RWPE1 (cell line): ENCODE measurements around the gene CGN.

Experiments
- CTCF ChIA-PET: fragments of 350-600 bp; sonication (Branson Sonifier 250); formaldehyde crosslinking; extraction: SDS; loops from one replicate; lab custom pipeline; 2021; lab: Yijun Ruan, JAX
- POLR2A ChIA-PET: fragments of 400-600 bp; formaldehyde crosslinking; extraction: SDS; loops from one replicate; lab custom pipeline; 2020; ENCODE audit warnings: antibody characterized with exemption; ENCODE audit not compliant: low non-redundant PET; lab: Yijun Ruan, JAX
- DNase-seq: peaks from one replicate; pipeline ENCODE4 v3.0.0; 2012; ENCODE audit warnings: low spot score
- H3K27ac ChIP-seq: fragments of 450-650 bp; 2 replicates; pipeline ENCODE4 v1.5.1; 2017
- TF ChIP-seq, protein P1 (sequence below): fragments of 450-650 bp; conservative IDR thresholded peaks from 2 replicates; pipeline ENCODE4 v1.5.1; 2017; ENCODE audit warnings: low read depth, mild to moderate bottlenecking

The CGN gene

DNA sequence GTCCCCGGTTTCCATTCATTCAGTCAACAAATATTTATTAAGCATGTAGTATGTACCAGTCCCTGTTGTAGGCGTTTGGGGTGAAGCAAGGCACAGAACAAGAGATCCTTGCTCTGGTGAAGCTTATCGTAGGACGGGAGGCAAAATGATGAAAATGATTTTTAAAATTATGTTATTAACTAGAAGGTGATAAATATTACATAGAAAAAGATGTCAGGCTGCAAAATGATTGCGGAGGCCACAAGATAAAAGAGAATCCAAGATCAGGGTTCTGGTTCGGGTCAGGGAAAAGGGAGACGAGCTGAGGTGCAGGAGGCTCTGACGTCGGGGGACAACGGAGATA lies 602 bp upstream of the CGN start:
- H3K27ac ChIP-seq = peak overlapping the region; percentile 44; the same call in 1 of the 2 replicates
- TF ChIP-seq, protein P1, sequence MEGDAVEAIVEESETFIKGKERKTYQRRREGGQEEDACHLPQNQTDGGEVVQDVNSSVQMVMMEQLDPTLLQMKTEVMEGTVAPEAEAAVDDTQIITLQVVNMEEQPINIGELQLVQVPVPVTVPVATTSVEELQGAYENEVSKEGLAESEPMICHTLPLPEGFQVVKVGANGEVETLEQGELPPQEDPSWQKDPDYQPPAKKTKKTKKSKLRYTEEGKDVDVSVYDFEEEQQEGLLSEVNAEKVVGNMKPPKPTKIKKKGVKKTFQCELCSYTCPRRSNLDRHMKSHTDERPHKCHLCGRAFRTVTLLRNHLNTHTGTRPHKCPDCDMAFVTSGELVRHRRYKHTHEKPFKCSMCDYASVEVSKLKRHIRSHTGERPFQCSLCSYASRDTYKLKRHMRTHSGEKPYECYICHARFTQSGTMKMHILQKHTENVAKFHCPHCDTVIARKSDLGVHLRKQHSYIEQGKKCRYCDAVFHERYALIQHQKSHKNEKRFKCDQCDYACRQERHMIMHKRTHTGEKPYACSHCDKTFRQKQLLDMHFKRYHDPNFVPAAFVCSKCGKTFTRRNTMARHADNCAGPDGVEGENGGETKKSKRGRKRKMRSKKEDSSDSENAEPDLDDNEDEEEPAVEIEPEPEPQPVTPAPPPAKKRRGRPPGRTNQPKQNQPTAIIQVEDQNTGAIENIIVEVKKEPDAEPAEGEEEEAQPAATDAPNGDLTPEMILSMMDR = no peak
- ChIA-PET POLR2A (no interaction called here), CTCF (no interaction called here)
- DNase-seq = no peak

DNA sequence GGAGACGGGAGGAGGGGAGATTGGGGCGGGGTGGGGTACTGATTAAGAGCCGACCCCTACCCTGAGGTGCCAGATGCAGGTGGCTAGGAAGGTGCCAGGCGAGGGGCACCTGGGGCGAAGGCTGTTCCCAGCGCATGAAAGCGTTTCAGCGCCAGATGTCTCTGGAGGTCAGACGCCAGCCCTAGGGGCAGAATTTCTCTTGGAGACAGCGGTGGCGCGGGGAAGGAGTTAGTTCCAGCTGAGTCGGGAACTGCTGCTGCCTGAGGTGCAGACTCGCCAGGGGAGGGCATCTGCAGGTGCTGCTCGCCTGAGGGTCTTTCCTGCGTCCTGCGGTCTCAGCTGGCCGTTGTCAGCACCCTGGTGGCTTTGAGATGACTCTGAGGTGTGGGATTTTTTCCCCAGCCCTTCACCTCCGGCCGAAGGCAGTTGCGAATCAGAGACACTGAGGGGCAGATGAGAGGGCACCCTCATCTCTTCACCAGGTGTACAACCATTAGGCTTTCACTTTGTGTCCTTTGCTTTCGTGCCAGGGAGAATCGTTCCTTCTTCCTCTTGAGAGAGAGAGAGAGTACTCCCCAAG lies 539 bp downstream of the CGN start:
- ChIA-PET POLR2A (no interaction called here), CTCF (no interaction called here)
- TF ChIP-seq, protein P1 = no peak
- peak; percentile 33 for DNase-seq
- peak overlapping the region; percentile 44 for H3K27ac ChIP-seq

DNA sequence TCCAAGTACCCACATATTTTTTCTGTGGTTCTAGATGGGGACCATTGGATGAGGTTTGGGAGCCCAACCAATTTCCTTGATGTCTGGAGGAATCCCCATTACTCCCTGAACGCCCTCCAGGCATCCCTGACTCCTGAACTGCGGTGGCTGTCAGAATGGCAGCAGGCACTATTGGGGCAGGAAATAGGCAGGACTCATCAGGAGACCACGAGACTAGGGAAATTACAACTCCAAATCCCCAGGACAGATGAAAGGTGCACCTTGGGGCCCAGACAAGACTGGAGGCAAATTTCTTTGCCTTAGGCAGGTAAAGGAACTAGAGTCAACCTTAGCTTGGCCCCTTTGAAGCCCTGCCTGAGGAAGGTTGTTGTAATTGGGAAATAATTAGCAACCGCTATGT lies 1.1 kb downstream of the CGN start:
- ChIA-PET CTCF (no interaction called here), POLR2A (no interaction called here)
- TF ChIP-seq, protein P1 = no peak
- H3K27ac ChIP-seq = no peak overlapping the region
- no peak for DNase-seq

DNA sequence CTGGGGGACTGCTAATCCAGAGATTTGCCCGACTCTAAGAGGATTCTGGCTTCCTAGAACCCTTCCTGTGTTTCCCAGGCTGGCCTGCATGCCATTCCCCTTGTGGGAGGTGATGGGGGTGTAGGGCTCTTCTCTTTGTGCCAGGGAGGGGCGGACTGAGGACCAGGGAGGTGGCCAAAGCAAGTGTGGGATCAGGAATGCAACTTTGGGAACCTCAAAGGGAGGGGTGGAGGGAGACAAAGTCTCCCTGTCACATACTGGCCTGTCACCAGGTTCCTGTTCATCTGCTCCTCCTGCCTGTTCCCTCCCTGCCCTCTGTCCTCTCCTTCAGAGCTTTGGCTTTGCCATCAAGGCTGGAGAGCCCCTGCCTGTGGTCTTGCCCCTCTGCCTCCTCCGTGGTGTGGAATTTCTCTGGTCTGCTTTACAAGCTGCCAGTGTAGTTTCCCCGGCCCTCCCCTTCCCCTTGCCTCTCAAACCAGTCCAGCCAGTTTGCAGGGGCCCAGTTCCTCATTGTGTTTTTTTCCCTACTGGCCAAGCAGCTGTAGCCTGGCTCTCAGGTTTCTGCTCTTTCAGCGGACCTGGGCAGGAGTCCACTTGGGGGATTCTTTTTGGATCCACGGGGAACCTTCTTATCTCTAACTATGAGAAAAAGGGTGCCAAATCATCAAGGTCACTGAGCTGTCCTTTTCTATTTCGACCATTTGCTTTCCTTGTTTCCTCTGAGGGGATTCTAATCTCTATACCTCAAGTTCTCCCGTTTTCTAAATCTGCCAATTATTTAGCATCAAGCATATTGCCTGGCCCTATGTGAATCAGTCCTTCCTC lies 1.8 kb downstream of the CGN start:
- TF ChIP-seq, protein P1 = no peak
- peak; percentile 70 for DNase-seq
- CTCF ChIA-PET = no interaction called here
- no peak overlapping the region for H3K27ac ChIP-seq
- POLR2A ChIA-PET = no interaction called here

DNA sequence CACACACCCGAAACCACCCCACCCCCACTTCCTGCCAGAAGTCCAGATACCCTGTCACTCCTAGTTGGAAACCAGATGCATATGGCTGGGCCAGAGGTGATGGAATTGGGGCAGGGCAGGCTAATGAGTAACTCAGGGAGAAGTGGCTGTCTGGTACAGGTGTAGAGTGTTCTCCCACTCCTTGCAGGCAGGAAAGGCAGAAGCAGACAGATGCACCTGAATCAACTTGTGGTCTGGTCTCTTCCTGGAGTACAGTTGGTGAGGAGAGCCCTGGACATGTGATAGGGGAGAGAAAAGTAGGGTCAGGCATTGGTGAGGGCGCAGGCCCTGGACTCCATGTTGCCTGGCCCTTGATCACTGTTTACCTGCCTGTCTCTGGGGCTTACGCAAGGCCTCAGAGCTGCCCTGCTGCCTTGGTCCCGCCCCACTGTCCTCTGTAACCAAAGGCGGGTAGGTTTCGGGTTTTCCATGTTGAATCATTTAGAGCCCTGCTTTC lies 2.5 kb downstream of the CGN start:
- TF ChIP-seq, protein P1 = no peak
- ChIA-PET POLR2A (no interaction called here), CTCF (no interaction called here)
- peak; percentile 57 for DNase-seq
- H3K27ac ChIP-seq = no peak overlapping the region

DNA sequence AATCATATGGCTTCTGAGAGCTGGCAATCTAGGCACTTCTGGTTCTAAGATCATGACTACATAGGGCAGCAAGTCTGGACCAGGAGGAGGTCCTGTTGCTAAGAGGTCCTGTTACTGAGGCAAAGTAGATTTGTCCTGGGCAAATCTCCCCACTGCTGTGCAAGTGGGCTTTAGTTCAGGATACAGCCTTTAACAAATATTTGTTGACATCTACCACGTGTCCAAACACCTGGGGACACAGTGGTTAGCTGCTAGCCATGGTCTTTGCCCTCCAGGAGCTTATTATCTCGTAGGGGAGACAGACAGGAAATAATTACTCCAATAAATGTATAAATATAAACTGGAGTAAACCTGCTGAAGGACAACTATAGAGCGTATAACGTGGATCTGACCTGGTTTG lies 3.2 kb downstream of the CGN start:
- DNase-seq = no peak
- TF ChIP-seq, protein P1 = no peak
- POLR2A ChIA-PET = no interaction called here
- CTCF ChIA-PET = interaction anchor here (0.7 to 1.0 kb wide), 2 partner anchors 27 to 71 kb away, joined by 3 to 9 read pairs; no protein-coding TSS in a partner anchor
- H3K27ac ChIP-seq = no peak overlapping the region
